ENCODE data around the gene HACD3.
"Not testable (repeated sequence)": the region's sequence is repeated elsewhere in the genome, so short reads cannot be mapped to it uniquely, and the experiment has no call there.

Gene HACD3

DNA sequence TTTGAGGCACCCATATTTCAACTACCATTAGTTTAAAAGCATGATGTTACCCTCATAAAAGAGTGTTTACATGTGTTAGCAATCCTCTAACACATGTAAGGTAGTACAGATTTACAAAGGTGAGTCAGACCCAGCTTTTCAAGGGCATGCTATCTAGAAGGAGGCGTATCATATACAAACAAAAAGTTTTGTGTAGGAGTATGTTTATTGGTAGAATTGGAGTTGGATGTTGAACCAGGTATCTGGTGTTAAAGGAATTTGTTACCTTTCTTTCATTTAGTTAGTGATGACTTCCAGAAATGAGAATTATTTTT, 2.4 kb downstream of the HACD3 start:
- no peak overlapping the region for H3K27ac Mint-ChIP-seq
- H3K4me1 Mint-ChIP-seq (ENCODE audit: low read depth): peaks cover 33% of the 10 kb centered on the region

GRCh38 chr15:65533057-65533756, 2.9 kb downstream of the HACD3 start:
- Mint-ChIP-seq H3K27me3 (no peaks in the 10 kb centered on the region), H3K4me1 (ENCODE audit: low read depth) (peaks cover 36% of the 10 kb centered on the region), H3K4me3 (peak overlapping the region; percentile 9), H3K9me3 (ENCODE audit: low read depth) (no peaks in the 10 kb centered on the region), H3K27ac (no peak overlapping the region), H3K36me3 (no peaks in the 10 kb centered on the region)

More for the DNA sequence above, 2.4 kb downstream of the HACD3 start:
- no peaks in the 10 kb centered on the region for H3K27me3 Mint-ChIP-seq
- H3K4me3 Mint-ChIP-seq: peak overlapping the region; percentile 52
- no peaks in the 10 kb centered on the region for H3K9me3 Mint-ChIP-seq (ENCODE audit: low read depth)
- H3K36me3 Mint-ChIP-seq: no peaks in the 10 kb centered on the region

DNA sequence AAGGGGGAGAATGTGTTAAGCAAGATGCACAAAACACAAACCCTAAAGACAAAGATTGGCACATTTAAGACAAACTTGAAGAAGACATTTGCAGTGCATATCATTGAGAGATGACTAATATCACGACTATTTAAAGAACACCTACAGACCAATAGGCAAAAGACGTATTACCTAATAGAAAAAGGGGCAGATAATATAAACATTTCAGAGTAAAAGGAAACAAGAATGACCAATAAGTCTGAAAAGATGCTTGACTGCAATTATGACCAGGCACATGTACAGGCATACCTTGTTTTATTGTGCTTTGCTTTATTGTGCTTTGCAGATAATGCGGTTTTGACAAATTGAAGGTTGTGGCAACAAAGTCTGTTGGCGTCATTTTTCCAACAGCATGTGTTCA, 4.9 kb downstream of the HACD3 start:
- Mint-ChIP-seq H3K4me1 (ENCODE audit: low read depth) (peaks cover 37% of the 10 kb centered on the region), H3K27me3 (no peaks in the 10 kb centered on the region), H3K27ac (no peak overlapping the region), H3K4me3 (no peak overlapping the region), H3K9me3 (ENCODE audit: low read depth) (no peaks in the 10 kb centered on the region), H3K36me3 (no peaks in the 10 kb centered on the region)

- Mint-ChIP-seq H3K9me3 (ENCODE audit: low read depth) (no peaks in the 10 kb centered on the region), H3K27me3 (no peaks in the 10 kb centered on the region), H3K4me1 (ENCODE audit: low read depth) (peaks cover 27% of the 10 kb centered on the region), H3K27ac (no peak overlapping the region), H3K4me3 (no peak overlapping the region), H3K36me3 (peaks cover 2% of the 10 kb centered on the region)
Measured at GRCh38 chr15:65540314-65540713, 10.1 kb downstream of the HACD3 start.

- H3K9me3 Mint-ChIP-seq (ENCODE audit: low read depth): no peaks in the 10 kb centered on the region
- H3K27ac Mint-ChIP-seq: no peak overlapping the region
Measured at GRCh38 chr15:65541231-65541820, 11.1 kb downstream of the HACD3 start.

GRCh38 chr15:65547841-65548240, 17.6 kb downstream of the HACD3 start:
- Mint-ChIP-seq H3K36me3 (peaks cover 4% of the 10 kb centered on the region), H3K4me1 (ENCODE audit: low read depth) (peaks cover 28% of the 10 kb centered on the region), H3K27me3 (no peaks in the 10 kb centered on the region), H3K4me3 (no peak overlapping the region), H3K9me3 (ENCODE audit: low read depth) (no peaks in the 10 kb centered on the region), H3K27ac (no peak overlapping the region)

More at GRCh38 chr15:65541231-65541820, 11.1 kb downstream of the HACD3 start:
- Mint-ChIP-seq H3K27me3 (no peaks in the 10 kb centered on the region), H3K4me1 (ENCODE audit: low read depth) (peaks cover 27% of the 10 kb centered on the region), H3K36me3 (peaks cover 2% of the 10 kb centered on the region), H3K4me3 (no peak overlapping the region)

DNA sequence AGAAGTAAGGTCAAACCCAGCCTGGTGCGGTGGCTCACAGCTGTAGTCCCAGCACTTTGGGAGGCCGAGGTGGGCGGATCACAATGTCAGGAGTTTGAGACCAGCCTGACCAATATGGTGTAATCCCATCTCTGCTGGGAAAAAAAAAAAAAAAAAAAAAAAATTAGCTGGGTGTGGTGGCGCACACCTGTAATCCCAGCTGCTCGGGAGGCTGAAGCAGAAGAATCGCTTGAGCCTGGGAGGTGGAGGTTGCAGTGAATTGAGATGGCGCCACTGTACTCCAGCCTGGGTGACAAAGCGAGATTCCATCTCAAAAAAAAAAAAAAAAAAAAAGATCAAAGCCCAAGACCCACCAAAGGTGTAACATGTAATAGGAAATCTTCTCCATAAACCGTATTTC, 19.0 kb downstream of the HACD3 start:
- not testable (repeated sequence) for H3K4me3 Mint-ChIP-seq; H3K9me3 Mint-ChIP-seq (ENCODE audit: low read depth); H3K36me3 Mint-ChIP-seq; H3K27me3 Mint-ChIP-seq; H3K27ac Mint-ChIP-seq
- peaks cover 22% of the 10 kb centered on the region for H3K4me1 Mint-ChIP-seq (ENCODE audit: low read depth)

GRCh38 chr15:65550681-65551098, 20.4 kb downstream of the HACD3 start:
- H3K9me3 Mint-ChIP-seq (ENCODE audit: low read depth): no peaks in the 10 kb centered on the region
- no peak overlapping the region for H3K4me3 Mint-ChIP-seq
- H3K27me3 Mint-ChIP-seq: no peaks in the 10 kb centered on the region
- no peak overlapping the region for H3K27ac Mint-ChIP-seq
- H3K4me1 Mint-ChIP-seq (ENCODE audit: low read depth): peaks cover 22% of the 10 kb centered on the region
- peaks cover 4% of the 10 kb centered on the region for H3K36me3 Mint-ChIP-seq

DNA sequence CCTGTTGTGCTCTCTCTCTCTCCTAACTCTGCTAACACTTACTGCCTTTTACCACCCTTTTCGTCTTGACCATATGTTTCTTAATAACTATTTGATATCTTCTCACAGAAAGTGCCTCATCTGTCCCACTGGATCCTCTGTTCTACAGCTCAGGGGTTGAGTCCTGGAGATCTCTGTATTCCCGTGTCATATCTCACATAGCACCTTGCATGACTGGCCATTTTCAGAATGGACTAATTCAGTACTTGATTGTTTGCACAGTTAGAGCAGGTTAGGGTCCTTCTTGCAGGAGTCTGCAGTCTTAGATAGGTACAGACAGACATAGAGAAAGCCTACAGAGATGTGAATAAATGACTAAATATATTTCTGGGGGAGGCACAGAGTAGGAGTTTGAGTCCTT, 20.9 kb downstream of the HACD3 start:
- peaks cover 22% of the 10 kb centered on the region for H3K4me1 Mint-ChIP-seq (ENCODE audit: low read depth)
- H3K4me3 Mint-ChIP-seq: no peak overlapping the region

GRCh38 chr15:65552851-65553250, 22.6 kb downstream of the HACD3 start:
- H3K36me3 Mint-ChIP-seq; H3K9me3 Mint-ChIP-seq (ENCODE audit: low read depth); H3K27me3 Mint-ChIP-seq; H3K27ac Mint-ChIP-seq; H3K4me3 Mint-ChIP-seq: not testable (repeated sequence)
- H3K4me1 Mint-ChIP-seq (ENCODE audit: low read depth): peaks cover 15% of the 10 kb centered on the region

More for the DNA sequence above, 20.9 kb downstream of the HACD3 start:
- H3K27ac Mint-ChIP-seq: no peak overlapping the region
- H3K9me3 Mint-ChIP-seq (ENCODE audit: low read depth): no peaks in the 10 kb centered on the region
- no peaks in the 10 kb centered on the region for H3K27me3 Mint-ChIP-seq
- peaks cover 4% of the 10 kb centered on the region for H3K36me3 Mint-ChIP-seq

GRCh38 chr15:65553691-65554090, 23.4 kb downstream of the HACD3 start:
- Mint-ChIP-seq H3K27me3 (no peaks in the 10 kb centered on the region), H3K4me3 (no peak overlapping the region), H3K27ac (peak overlapping the region; percentile 28), H3K36me3 (peaks cover 6% of the 10 kb centered on the region), H3K9me3 (ENCODE audit: low read depth) (no peaks in the 10 kb centered on the region), H3K4me1 (ENCODE audit: low read depth) (peaks cover 14% of the 10 kb centered on the region)

DNA sequence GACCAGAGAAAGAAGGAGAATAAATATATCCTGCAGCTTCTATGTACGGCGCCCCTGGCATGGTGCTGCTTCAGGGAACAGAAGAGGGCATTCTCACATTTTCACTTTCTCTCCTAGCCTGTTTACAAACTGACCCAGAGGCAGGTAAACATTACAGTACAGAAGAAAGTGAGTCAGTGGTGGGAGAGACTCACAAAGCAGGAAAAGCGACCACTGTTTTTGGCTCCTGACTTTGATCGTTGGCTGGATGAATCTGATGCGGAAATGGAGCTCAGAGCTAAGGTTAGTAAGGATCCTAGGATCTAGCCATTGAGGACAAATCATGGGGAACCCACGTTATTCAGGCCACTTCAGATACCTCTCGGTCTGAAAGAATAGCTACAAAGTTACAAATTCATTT, 26.4 kb downstream of the HACD3 start:
- H3K27me3 Mint-ChIP-seq: no peaks in the 10 kb centered on the region
- peaks cover 9% of the 10 kb centered on the region for H3K36me3 Mint-ChIP-seq
- H3K4me1 Mint-ChIP-seq (ENCODE audit: low read depth): no peaks in the 10 kb centered on the region
- H3K4me3 Mint-ChIP-seq: no peak overlapping the region
- no peaks in the 10 kb centered on the region for H3K9me3 Mint-ChIP-seq (ENCODE audit: low read depth)
- no peak overlapping the region for H3K27ac Mint-ChIP-seq

- Mint-ChIP-seq H3K36me3 (peaks cover 11% of the 10 kb centered on the region), H3K4me3 (no peak overlapping the region), H3K9me3 (ENCODE audit: low read depth) (no peaks in the 10 kb centered on the region), H3K27me3 (no peaks in the 10 kb centered on the region), H3K27ac (no peak overlapping the region), H3K4me1 (ENCODE audit: low read depth) (no peaks in the 10 kb centered on the region)
Measured at GRCh38 chr15:65558336-65558735, 28.1 kb downstream of the HACD3 start.

DNA sequence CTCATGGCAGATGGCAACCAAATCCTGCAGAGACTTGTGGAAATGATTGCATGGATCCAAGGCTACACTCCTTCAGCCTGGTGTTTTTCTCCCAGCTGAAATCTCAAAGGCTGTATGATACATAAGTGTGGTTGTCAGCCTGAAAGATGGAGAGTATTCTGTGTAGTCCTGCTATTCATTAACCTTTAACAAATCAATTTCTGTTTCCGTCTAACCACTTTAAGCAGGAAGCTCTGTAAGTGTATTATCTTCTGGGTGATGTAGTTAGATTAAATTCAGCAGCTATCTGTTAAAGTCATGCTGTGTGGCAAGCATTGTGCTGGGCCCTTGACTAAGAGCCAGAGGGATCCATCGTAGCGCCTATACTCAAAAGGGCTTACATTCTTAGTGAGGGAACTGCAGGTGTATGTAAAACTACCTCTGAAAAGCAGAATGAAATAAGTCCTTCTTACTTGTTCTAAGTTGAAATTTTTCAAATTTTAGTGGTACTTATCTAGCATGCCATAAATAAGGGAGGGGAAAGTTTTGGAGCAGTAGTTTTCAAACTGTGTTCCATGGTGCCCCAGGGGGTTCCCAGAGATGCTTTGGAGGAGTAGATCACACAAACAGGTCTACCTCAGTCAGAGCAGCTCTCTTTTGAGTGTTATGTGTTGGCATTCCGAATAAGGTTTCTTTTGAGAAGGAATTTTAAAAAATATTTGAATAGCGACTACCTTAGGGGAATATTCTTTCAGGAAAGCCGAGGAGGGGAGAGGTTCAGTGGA, 28.9 kb downstream of the HACD3 start:
- Mint-ChIP-seq H3K27ac (no peak overlapping the region), H3K27me3 (no peaks in the 10 kb centered on the region), H3K36me3 (peaks cover 15% of the 10 kb centered on the region), H3K9me3 (ENCODE audit: low read depth) (no peaks in the 10 kb centered on the region), H3K4me3 (no peak overlapping the region), H3K4me1 (ENCODE audit: low read depth) (no peaks in the 10 kb centered on the region)

DNA sequence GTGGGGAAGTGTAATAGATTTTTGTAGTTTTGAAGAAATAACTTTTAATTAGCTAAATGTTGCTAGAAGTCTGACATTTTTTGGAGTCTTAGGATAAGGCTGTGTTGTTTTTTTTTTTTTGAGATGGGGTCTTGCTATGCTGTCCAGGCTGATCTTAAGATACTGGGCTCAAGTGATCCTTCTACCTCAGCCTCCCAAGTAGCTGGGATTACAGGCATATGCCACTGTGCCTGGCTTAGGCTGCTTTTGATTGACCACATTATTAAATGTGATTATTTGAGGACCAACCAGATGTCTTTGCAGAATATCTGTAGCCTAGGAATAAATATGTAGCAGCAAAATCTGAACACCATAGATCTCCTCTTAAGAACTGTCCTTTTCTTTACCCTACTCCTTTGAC, 29.7 kb downstream of the HACD3 start:
- Mint-ChIP-seq H3K4me3 (no peak overlapping the region), H3K36me3 (peaks cover 16% of the 10 kb centered on the region), H3K27me3 (no peaks in the 10 kb centered on the region), H3K9me3 (ENCODE audit: low read depth) (no peaks in the 10 kb centered on the region), H3K27ac (no peak overlapping the region), H3K4me1 (ENCODE audit: low read depth) (no peaks in the 10 kb centered on the region)

Data from activated naive CD8-positive, alpha-beta T cell (primary cell).